DMS114 treated with DMSO at 0.1 percent for 48 hours (cell line): Measurements from ENCODE around the gene C2.

ENCODE experiments used
- DNase-seq: peaks from one replicate; lab custom pipeline; 2025; ENCODE audit not compliant: unreplicated experiment; lab: John Stamatoyannopoulos, UW

Gene C2

GRCh38 chr6:31927242-31927862 is at the start of gene C2:
TSS of gene C2 (plus strand) at chr6:31927717. CDS start at chr6:31927753, 36 bp downstream.
- no peak for DNase-seq

GRCh38 chr6:31878222-31878621 is 49.3 kb upstream of the C2 start:
- DNase-seq: no peak

GRCh38 chr6:31878726-31879125 is 48.8 kb upstream of the C2 start, which contains the start of gene SLC44A4:
TSS of gene SLC44A4 (minus strand) at chr6:31878997. CDS start at chr6:31878980, 17 bp downstream.
- DNase-seq: no peak

DNA sequence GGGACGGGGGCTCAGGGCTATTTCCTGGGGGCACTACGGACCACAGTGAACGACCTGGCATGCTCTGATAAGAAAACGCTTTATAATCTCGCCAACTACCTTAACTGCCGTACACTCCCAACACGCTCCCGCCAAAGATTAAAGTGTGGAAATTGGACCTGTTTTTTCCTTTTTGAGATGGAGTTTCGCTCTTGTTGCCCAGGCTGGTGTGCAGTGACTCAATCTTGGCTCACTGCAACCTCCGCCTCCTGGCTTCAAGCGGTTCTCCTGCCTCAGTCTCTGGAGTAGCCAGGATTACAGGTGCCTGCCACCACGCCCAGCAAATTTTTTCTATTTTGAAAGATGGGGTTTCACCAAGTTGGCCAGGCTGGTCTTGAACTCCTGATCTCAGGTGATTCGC is 48.4 kb upstream of the C2 start:
- no peak for DNase-seq

GRCh38 chr6:31879901-31880300 is 47.6 kb upstream of the C2 start:
- no peak for DNase-seq

GRCh38 chr6:31880616-31881015 is 46.9 kb upstream of the C2 start:
- no peak for DNase-seq

- DNase-seq: no peak
Measured at GRCh38 chr6:31881136-31881859, 46.2 kb upstream of the C2 start.

GRCh38 chr6:31882344-31882743 is 45.2 kb upstream of the C2 start:
- DNase-seq: no peak

DNA sequence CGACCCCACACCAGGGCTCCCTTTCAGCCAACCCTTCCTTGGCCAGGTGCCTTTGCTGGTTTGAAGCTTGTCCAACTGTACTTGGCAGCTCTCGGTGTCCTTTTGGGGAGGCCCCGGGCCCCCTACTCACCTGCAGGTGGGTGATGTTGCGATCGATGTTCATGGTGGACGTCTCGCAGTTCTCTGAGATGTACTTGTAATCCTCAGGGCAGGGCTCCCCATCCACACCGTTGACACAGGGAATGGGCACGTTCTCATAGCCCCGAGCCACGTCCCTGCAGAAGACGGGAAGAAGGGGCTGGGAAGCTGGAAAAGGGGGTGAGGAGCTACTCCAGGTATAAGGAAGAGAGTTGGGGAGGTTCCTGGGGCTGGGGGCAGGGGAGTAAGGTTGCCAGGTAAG is 43.8 kb upstream of the C2 start:
- DNase-seq: no peak

DNA sequence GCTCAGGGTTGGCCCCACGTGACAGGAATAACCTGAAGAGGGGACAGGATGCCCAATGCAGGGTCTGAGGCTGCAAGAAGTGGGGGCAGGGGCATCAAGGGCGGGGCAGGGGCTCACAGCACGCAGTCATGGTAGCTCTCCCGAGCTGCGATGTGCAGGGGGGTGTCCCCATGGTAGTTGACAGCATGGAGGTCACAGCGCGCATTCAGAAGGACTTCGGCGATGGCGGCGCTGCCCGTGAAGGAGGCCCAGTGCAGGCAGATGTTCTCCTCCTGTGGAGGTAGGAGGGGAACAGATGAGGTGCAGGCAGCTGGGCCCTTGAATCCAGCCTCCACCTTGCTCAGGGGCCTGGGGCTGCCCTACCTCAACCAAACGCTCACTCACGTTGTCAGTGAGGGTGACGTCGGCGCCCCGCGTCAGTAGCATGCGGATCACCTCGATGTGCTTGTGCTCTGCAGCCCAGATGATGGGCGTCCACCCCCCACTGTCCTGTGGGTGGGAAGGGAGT is 42.9 kb upstream of the C2 start:
- DNase-seq: no peak

GRCh38 chr6:31886541-31886991 is 41.0 kb upstream of the C2 start:
- DNase-seq: no peak

GRCh38 chr6:31887173-31888007 is 40.1 kb upstream of the C2 start:
- no peak for DNase-seq

GRCh38 chr6:31888276-31889258 is 39.0 kb upstream of the C2 start:
- DNase-seq: no peak

DNA sequence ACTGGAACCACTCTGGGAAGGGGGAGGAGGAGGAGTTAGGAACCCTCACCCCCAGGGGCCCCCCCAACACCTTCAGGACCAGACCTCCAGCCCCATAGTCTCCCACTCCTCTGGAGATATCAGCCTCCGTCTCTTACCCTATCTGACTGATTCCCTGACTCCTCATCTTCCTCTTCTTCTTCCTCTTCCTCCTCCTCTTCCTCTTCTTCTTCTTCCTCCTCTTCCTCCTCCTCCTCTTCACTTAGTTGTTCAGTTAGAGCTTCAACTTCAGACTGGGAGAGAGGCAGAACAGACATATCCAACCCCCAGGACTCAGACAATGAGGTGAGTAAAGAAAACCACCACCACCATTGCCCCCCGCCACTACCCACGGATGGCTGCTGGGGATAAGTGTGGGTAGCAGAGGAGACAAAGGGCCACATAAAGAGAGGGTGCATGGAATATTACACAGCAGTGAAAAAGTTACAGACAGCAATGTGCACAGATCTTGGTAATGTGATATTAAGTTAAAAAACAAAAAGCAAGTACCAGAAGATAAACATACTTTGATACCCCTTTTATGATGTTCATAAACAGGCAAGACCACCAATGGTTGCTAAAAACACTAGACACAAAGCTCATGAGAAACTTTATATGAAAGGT is 38.1 kb upstream of the C2 start:
- DNase-seq: no peak

DNA sequence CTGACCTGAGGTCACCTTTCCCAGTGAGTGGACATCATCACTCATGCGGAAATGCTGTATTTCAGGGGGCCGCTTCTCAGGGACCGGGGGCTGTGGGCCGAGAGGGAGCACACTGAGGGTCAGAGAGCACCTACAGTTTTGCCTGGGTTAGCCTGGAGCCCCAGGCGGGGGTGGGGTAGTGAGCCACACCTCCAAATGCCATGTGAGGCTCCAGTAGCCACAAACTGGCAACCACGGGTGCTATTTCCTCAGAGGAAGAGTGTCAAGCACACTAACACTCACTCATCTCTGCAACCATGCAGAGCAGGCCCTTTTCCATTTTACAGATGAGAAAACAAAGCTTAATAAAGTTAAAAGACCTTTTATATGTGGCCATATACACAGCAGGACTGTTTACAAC is 34.7 kb upstream of the C2 start:
- DNase-seq: no peak

DNA sequence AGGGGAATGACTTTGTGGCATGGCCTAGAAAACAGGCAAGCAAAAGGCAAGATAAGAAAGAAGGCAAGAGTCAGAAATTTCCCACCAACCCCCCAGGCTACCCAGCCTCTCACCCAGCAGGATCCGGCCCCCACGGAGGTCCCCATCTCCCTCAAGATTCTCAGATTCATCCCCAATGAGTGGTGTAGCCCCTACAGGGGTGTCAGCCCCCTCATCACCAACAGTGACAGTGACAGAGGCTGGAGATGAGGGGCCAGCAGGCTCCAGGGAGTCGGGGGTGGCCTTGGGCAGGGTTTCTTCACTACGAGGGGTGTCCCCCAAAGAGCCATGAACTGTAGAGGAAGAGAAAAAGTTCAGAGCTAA is 31.0 kb upstream of the C2 start:
- DNase-seq: no peak

- no peak for DNase-seq
Measured at GRCh38 chr6:31896856-31897611, 30.5 kb upstream of the C2 start.

GRCh38 chr6:31897612-31898382 is 29.7 kb upstream of the C2 start, which contains the start of gene EHMT2:
TSS of gene EHMT2 (minus strand) at chr6:31897698. CDS start at chr6:31897677, 21 bp downstream.
- peak; percentile 89 for DNase-seq
